Spleen (tissue), 11 donors: ENCODE data around the gene ACER3. TPM values are rescaled to one million over a fixed set of nuclear protein-coding genes. Genes with fewer than 3 reads are reported as not detected.

Experiments used
- DNase-seq: peaks from one replicate; pipeline ENCODE4 v3.0.0-alpha.2; 2020
- H3K27ac ChIP-seq, 8 donors: fragments of 200-600 bp; sonication (generic) in 7 of 8; 1 replicate in 4 of 8; 2 replicates in 4 of 8; pipeline versions ENCODE4 v1.5.0 to v1.8.0; 2016 to 2021; ENCODE audit warnings: inconsistent platforms in 4 of 8, mild to moderate bottlenecking in 4 of 8, moderate library complexity in 1 of 8
- H3K27me3 ChIP-seq, 7 donors: fragments of 200-600 bp; sonication (generic) in 6 of 7; replicated peaks in 1 of 7; 1 replicate in 4 of 7; 2 replicates in 3 of 7; pipeline versions ENCODE4 v1.5.0 to v1.8.0; 2016 to 2021; ENCODE audit warnings: inconsistent platforms in 3 of 7, mild to moderate bottlenecking in 1 of 7
- H3K36me3 ChIP-seq, 6 donors: fragments of 200-600 bp; sonication (generic) in 5 of 6; 1 replicate in 4 of 6; 2 replicates in 2 of 6; pipeline versions ENCODE4 v1.5.0 to v1.8.0; 2016 to 2021; ENCODE audit warnings: inconsistent platforms in 2 of 6
- H3K4me1 ChIP-seq, 6 donors: fragments of 200-600 bp; sonication (generic) in 5 of 6; 1 replicate in 3 of 6; 2 replicates in 3 of 6; pipeline versions ENCODE4 v1.5.0 to v1.8.0; 2016 to 2021; ENCODE audit warnings: inconsistent platforms in 3 of 6
- H3K4me3 ChIP-seq, 8 donors: fragments of 200-600 bp; sonication (generic) in 7 of 8; 1 replicate in 4 of 8; 2 replicates in 4 of 8; pipeline versions ENCODE4 v1.5.0 to v1.8.0; 2016 to 2021; ENCODE audit warnings: inconsistent platforms in 4 of 8, mild to moderate bottlenecking in 4 of 8, moderate library complexity in 2 of 8
- H3K9me3 ChIP-seq, 8 donors: fragments of 200-600 bp; sonication (generic) in 7 of 8; 1 replicate in 4 of 8; 2 replicates in 4 of 8; pipeline versions ENCODE4 v1.5.0 to v1.8.0; 2016 to 2021; ENCODE audit warnings: inconsistent platforms in 4 of 8
- CTCF ChIP-seq, 11 experiments: fragments of 200-600 bp in 7 of 11; fragments of 450-650 bp in 4 of 11; sonication (generic) in 4 of 11; IDR thresholded peaks in 8 of 11; conservative IDR thresholded peaks in 3 of 11; 1 replicate in 7 of 11; 2 replicates in 4 of 11; pipeline versions ENCODE4 v1.4.0 to v1.8.0; 2016 to 2021; ENCODE audit warnings: antibody characterized with exemption in 11 of 11, inconsistent platforms in 4 of 11, mild to moderate bottlenecking in 1 of 11
- POLR2A ChIP-seq, 3 donors: fragments of 450-650 bp; IDR thresholded peaks; one replicate each; pipeline ENCODE4 v1.5.1; 2017; ENCODE audit warnings: antibody characterized with exemption in 3 of 3, mild to moderate bottlenecking in 1 of 3
- POLR2AphosphoS5 ChIP-seq, 3 donors: sonication (generic); formaldehyde crosslinking; IDR thresholded peaks; one replicate each; pipeline ENCODE4 v1.5.1; 2017; ENCODE audit warnings: antibody characterized with exemption in 3 of 3
- WGBS, 5 donors: extraction: QIAGEN DNeasy Blood & Tissue Kit in 3 of 5; methylation state at CpG; one replicate each; pipeline versions ENCODE4 v1.1.5 to v1.1.7; 2013 to 2018; 5-methylcytosine and 5-hydroxymethylcytosine counted together
- intact Hi-C: fragments of 100-400 bp; cut with DNase I; formaldehyde crosslinking; loops from one replicate; pipeline ENCODE4 v1.15.0; 2023; ENCODE audit warnings: low total_unique reads
- polyA plus RNA-seq, 3 donors: library from polyadenylated mRNA; stranded (reverse); fragments of 200-250 nt; gene quantifications; one replicate each; pipeline ENCODE4 v1.2.1, GENCODE V29; 2013
- total RNA-seq, 7 donors: library from RNA; depleted of rRNA in 3 of 7; stranded (reverse); fragments of >200 nt in 3 of 7; fragmentation: NEBNext Ultra II Directional in 4 of 7; extraction: Animal tissue kit (Norgen Biotek cat#: 25700) in 4 of 7; gene quantifications; one replicate each; pipeline versions ENCODE4 v1.1.0 to v1.2.1, GENCODE V29; 2016 to 2021
- donor health status: healthy with polysubstance abuse.
- donor health status: DM: no; HTN: no; CAD: no; lungs with moderate emphysema.
- donor health status: DM: no; HTN: no; CAD: no.
- donor health status: Bipolar disorder and iron deficiency.
- donor health status: healthy.
- donor health status: DM: no; HTN: no; CAD: no.
- donor health status: DM: yes; HTN: yes; CAD: no.

The ACER3 gene
- total and polyA plus RNA-seq, 10 donors, result 2.9 to 52.2 (median 32.1) TPM

GRCh38 chr11:76890329-76890728, 29.6 kb downstream of the ACER3 start:
- no peak for DNase-seq
- H3K4me3 ChIP-seq, result no peak overlapping the region
- H3K9me3 ChIP-seq, result no peaks in the 10 kb centered on the region
- WGBS, 5 donors, result 82 to 98% (median 98%) methylated on average over 3 of the region's 3 CpGs
- H3K36me3 ChIP-seq, result no peaks in the 10 kb centered on the region
- H3K27me3 ChIP-seq, result no peaks in the 10 kb centered on the region
- TF ChIP-seq POLR2AphosphoS5 (IDR thresholded peaks at IDR 0.05) (no peak), CTCF (IDR thresholded peaks at IDR 0.05 in 8 of 11, conservative IDR thresholded peaks at IDR 0.05 in 3 of 11) (no peak)
- intact Hi-C loops, result no loop called here
- no peak overlapping the region for H3K27ac ChIP-seq
- H3K4me1 ChIP-seq, result peaks cover 0 to 26% (median 9%) of the 10 kb centered on the region in 6 donors

- Histone ChIP-seq H3K4me1 (peaks cover 0 to 18% (median 2%) of the 10 kb centered on the region in 6 donors), H3K27me3 (no peaks in the 10 kb centered on the region), H3K9me3 (no peaks in the 10 kb centered on the region), H3K27ac (no peak overlapping the region), H3K36me3 (no peaks in the 10 kb centered on the region), H3K4me3 (no peak overlapping the region)
- DNase-seq, result no peak
- TF ChIP-seq POLR2AphosphoS5 (IDR thresholded peaks at IDR 0.05), result no peak
- no peak for TF ChIP-seq POLR2A (IDR thresholded peaks at IDR 0.05)
- intact Hi-C loops, result no loop called here
Observed at GRCh38 chr11:76891285-76891684, 30.6 kb downstream of the ACER3 start.

GRCh38 chr11:76891793-76892192, 31.1 kb downstream of the ACER3 start:
- TF ChIP-seq POLR2A (IDR thresholded peaks at IDR 0.05) (no peak), CTCF (IDR thresholded peaks at IDR 0.05 in 8 of 11, conservative IDR thresholded peaks at IDR 0.05 in 3 of 11) (no peak), POLR2AphosphoS5 (IDR thresholded peaks at IDR 0.05) (no peak)
- H3K4me1 ChIP-seq, result peaks cover 0 to 18% (median 2%) of the 10 kb centered on the region in 6 donors

GRCh38 chr11:76892306-76892705, 31.6 kb downstream of the ACER3 start:
- 76 to 98% (median 84%) methylated on average over 1 of the region's 1 CpG for WGBS, 5 donors

More at GRCh38 chr11:76891793-76892192, 31.1 kb downstream of the ACER3 start:
- intact Hi-C loops, result no loop called here
- no peaks in the 10 kb centered on the region for H3K27me3 ChIP-seq
- WGBS, 5 donors, result 80 to 92% (median 88%) methylated on average over 2 of the region's 2 CpGs
- H3K9me3 ChIP-seq, result no peaks in the 10 kb centered on the region
- H3K27ac ChIP-seq, result no peak overlapping the region
- no peaks in the 10 kb centered on the region for H3K36me3 ChIP-seq
- DNase-seq, result no peak
- H3K4me3 ChIP-seq, result no peak overlapping the region

More at GRCh38 chr11:76892306-76892705, 31.6 kb downstream of the ACER3 start:
- no peak for DNase-seq
- Histone ChIP-seq H3K27ac (no peak overlapping the region), H3K27me3 (no peaks in the 10 kb centered on the region), H3K4me3 (no peak overlapping the region), H3K9me3 (no peaks in the 10 kb centered on the region), H3K36me3 (no peaks in the 10 kb centered on the region), H3K4me1 (peaks cover 0 to 18% (median 2%) of the 10 kb centered on the region in 6 donors)
- TF ChIP-seq CTCF (IDR thresholded peaks at IDR 0.05 in 8 of 11, conservative IDR thresholded peaks at IDR 0.05 in 3 of 11) (no peak), POLR2AphosphoS5 (IDR thresholded peaks at IDR 0.05) (no peak), POLR2A (IDR thresholded peaks at IDR 0.05) (no peak)
- intact Hi-C loops, result no loop called here
